Activated T-helper 2 cell treated with anti-CD3 and anti-CD28 coated beads, Interferon-gamma antibody, Interleukin-2, Interleukin-4, amounts not matched to agents 10 μg/mL and 5 μg/mL and 100 μg/mL, durations not matched to agents 14 hours and 24 hours and 36 hours (primary cell): Measurements from ENCODE around the gene C1orf159. TPM values are rescaled to one million over a fixed set of nuclear protein-coding genes. Genes with fewer than 3 reads are reported as not detected.

Experiments used
- DNase-seq: peaks from one replicate; pipeline ENCODE4 v3.0.0; 2021; ENCODE audit warnings: low spot score
- H3K27ac Mint-ChIP-seq: one replicate; pipeline ENCODE4 v1.8.0; 2021; ENCODE audit warnings: mixed read lengths
- H3K27me3 Mint-ChIP-seq: one replicate; pipeline ENCODE4 v1.8.0; 2021; ENCODE audit warnings: low read depth, mixed read lengths
- H3K36me3 Mint-ChIP-seq: one replicate; pipeline ENCODE4 v1.8.0; 2021; ENCODE audit warnings: low read depth, mixed read lengths
- H3K4me1 Mint-ChIP-seq: one replicate; pipeline ENCODE4 v1.8.0; 2021; ENCODE audit warnings: low read depth, mixed read lengths
- H3K4me3 Mint-ChIP-seq: one replicate; pipeline ENCODE4 v1.8.0; 2021; ENCODE audit warnings: low read depth, mild to moderate bottlenecking, moderate library complexity, mixed read lengths
- H3K9me3 Mint-ChIP-seq: one replicate; pipeline ENCODE4 v1.8.0; 2021; ENCODE audit warnings: mixed read lengths
- intact Hi-C: fragments of 100-400 bp; cut with micrococcal nuclease; formaldehyde crosslinking; loops from one replicate; pipeline ENCODE4 v1.15.1; 2023
- total RNA-seq: library from RNA; stranded (reverse); gene quantifications from 2 replicates; pipeline ENCODE4 v1.2.3, GENCODE V29; 2022

Gene C1orf159
- total RNA-seq, 1 donor from 2014 or later, result 22.1 TPM

DNA sequence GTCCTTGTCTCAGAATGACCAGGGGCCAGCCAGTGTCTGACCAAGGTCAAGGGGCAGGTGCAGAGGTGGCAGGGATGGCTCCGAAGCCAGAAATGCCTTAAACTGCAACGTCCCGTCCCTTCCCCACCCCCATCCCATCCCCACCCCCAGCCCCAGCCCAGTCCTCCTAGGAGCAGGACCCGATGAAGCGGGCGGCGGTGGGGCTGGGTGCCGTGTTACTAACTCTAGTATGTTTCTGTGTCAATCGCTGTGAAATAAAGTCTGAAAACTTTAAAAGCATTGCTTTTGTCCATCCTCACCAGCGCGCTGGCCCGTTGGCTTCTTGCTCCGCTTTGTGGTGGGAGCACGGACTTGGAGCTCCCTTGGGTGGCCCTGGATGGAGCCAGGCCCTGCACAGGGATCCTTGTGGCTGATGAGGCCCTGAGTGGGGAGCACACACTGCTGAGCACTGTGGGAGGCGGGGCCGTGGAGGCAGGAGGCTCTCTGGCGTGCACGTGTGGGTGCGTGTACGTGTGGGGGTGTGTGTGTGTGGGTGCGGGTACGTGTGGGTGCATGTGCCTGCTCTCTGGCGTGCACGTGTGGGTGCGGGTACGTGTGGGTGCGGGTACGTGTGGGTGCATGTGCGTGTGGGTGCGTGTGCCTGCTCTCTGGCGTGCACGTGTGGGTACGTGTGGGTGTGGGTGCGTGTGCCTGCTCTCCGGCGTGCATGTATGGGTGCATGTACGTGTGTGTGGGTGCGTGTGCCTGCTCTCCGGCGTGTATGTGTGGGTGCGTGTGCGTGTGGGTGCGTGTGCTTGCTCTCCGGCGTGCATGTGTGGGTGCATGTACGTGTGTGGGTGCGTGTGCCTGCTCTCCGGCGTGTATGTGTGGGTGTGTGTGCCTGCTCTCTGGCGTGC lies 59.8 kb downstream of the C1orf159 start:
- Mint-ChIP-seq H3K36me3 (peaks cover 3% of the 10 kb centered on the region), H3K4me3 (no peak overlapping the region), H3K9me3 (no peaks in the 10 kb centered on the region), H3K4me1 (peaks cover 9% of the 10 kb centered on the region), H3K27me3 (peaks cover 24% of the 10 kb centered on the region), H3K27ac (no peak overlapping the region)
- intact Hi-C loops, result no loop called here
- DNase-seq, result no peak

DNA sequence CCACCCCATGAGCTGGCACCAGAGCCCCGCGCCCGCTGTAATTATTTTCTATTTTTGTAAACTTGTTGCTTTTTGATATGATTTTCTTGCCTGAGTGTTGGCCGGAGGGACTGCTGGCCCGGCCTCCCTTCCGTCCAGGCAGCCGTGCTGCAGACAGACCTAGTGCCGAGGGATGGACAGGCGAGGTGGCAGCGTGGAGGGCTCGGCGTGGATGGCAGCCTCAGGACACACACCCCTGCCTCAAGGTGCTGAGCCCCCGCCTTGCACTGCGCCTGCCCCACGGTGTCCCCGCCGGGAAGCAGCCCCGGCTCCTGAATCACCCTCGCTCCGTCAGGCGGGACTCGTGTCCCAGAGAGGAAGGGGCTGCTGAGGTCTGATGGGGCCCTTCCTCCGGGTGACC lies 60.9 kb downstream of the C1orf159 start:
- Mint-ChIP-seq H3K4me3 (no peak overlapping the region), H3K27ac (no peak overlapping the region), H3K27me3 (peaks cover 17% of the 10 kb centered on the region), H3K36me3 (no peaks in the 10 kb centered on the region), H3K9me3 (no peaks in the 10 kb centered on the region), H3K4me1 (peaks cover 3% of the 10 kb centered on the region)
- no peak for DNase-seq
- intact Hi-C loops, result no loop called here

DNA sequence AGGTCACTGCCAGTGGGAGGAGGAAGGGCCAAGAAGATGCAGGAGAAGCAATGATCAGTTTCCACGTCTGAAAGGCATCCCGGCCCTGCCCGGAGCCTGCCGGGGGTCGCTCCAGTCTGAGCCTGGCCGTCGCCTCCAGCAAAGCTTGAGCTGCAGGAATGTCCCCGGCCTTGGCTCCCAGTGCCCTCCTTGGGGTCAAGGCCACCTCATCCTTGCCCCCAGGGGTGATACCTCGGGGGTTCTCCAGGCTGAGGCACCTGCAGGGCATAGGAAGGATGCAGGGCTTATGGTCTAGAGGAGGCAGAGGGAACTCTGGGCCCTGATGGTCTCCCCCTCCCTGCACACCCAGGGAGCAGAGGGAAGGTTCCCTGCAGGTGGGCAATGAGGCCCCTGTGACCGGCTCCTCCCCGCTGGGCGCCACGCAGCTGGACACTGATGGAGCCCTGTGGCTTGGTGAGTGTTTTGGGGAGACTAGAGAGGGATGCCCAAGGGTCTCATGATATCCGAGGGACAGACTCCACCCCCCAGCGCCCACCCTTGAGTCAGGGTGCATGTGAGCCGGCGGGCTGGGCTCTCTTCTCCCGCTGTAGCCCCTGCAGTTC lies 61.7 kb downstream of the C1orf159 start:
- no peak for DNase-seq
- H3K27ac Mint-ChIP-seq, result no peak overlapping the region
- intact Hi-C loops, result no loop called here
- H3K4me1 Mint-ChIP-seq, result peaks cover 3% of the 10 kb centered on the region
- peaks cover 17% of the 10 kb centered on the region for H3K27me3 Mint-ChIP-seq
- no peaks in the 10 kb centered on the region for H3K9me3 Mint-ChIP-seq
- no peak overlapping the region for H3K4me3 Mint-ChIP-seq
- H3K36me3 Mint-ChIP-seq, result no peaks in the 10 kb centered on the region

DNA sequence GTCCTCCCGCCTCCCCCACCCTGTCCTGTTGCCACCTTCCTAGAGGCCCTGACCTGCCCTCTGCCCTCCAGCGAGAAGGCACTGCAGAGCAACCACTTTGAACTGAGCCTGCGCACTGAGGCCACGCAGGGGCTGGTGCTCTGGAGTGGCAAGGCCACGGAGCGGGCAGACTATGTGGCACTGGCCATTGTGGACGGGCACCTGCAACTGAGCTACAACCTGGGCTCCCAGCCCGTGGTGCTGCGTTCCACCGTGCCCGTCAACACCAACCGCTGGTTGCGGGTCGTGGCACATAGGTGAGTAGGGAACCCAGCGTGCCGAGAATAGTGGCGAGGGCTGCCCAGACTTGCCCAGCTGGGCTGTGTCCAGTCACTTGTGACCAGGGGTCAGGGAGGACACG lies 62.2 kb downstream of the C1orf159 start:
- peaks cover 3% of the 10 kb centered on the region for H3K4me1 Mint-ChIP-seq
- peaks cover 15% of the 10 kb centered on the region for H3K27me3 Mint-ChIP-seq
- H3K27ac Mint-ChIP-seq, result no peak overlapping the region
- no peak overlapping the region for H3K4me3 Mint-ChIP-seq
- H3K36me3 Mint-ChIP-seq, result no peaks in the 10 kb centered on the region
- intact Hi-C loops, result no loop called here
- no peaks in the 10 kb centered on the region for H3K9me3 Mint-ChIP-seq
- no peak for DNase-seq

DNA sequence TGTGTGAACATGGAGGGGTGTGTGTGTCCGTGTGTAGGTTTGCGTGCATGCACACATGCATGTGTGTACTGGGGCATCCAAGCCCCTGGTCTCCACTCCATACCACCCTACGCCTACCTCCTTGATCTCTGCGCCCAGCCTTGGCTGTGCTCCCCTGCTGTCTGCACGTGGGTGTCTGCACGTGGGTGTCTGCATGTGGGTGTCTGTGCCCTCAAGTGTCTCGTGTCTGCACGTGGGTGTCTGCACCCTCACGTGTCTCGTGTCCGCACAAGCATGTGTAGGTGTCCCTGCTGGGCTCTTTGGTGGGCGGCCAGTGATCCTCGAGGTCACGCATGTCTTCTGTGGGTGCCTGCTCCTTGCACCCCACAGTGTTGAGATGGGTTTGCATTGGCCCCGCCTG lies 62.9 kb downstream of the C1orf159 start:
- intact Hi-C loops, result no loop called here
- H3K4me3 Mint-ChIP-seq, result no peak overlapping the region

DNA sequence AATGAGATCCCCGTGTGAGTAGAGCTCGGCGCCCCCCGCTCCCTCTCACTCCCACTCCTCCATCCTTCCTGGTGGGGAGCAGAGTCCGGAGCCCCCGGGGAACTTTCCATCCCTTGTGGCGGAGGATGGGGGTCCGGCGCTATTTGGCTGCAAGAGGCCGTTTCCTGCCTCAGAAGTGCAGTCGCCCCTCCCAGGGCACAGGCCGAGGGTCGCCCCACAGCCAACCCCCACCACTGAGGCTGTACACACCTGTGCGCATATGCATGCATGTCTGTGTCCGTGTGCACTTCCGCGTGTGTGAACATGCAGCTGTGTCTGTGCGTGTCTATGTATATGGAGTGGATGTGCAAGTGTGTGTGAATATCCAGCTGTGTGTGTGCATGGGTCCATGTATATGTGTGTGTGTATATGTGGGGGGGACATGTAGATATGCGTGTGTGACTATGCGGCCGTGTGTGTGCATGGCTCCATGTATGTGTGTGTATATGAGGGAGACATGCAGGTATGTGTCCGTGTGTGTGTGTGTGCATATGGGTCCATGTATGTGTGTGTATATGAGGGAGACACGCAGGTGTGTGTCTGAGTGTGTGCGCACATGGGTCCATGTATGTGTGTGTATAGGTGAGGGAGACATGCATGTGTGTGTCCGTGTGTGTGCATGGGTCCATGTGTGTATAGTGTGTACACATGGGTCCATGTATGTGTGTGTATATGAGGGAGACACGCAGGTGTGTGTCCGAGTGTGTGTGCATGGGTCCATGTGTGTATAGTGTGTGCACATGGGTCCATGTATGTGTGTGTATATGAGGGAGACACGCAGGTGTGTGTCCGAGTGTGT lies 63.7 kb downstream of the C1orf159 start:
- no peak for DNase-seq
- intact Hi-C loops, result no loop called here
- Mint-ChIP-seq H3K36me3 (no peaks in the 10 kb centered on the region), H3K9me3 (no peaks in the 10 kb centered on the region), H3K4me3 (no peak overlapping the region), H3K27me3 (peaks cover 4% of the 10 kb centered on the region), H3K4me1 (no peaks in the 10 kb centered on the region), H3K27ac (no peak overlapping the region)

More for the DNA sequence above, 62.9 kb downstream of the C1orf159 start:
- H3K27ac Mint-ChIP-seq, result no peak overlapping the region
- no peak for DNase-seq
- peaks cover 10% of the 10 kb centered on the region for H3K27me3 Mint-ChIP-seq
- H3K9me3 Mint-ChIP-seq, result no peaks in the 10 kb centered on the region
- no peaks in the 10 kb centered on the region for H3K36me3 Mint-ChIP-seq
- no peaks in the 10 kb centered on the region for H3K4me1 Mint-ChIP-seq

DNA sequence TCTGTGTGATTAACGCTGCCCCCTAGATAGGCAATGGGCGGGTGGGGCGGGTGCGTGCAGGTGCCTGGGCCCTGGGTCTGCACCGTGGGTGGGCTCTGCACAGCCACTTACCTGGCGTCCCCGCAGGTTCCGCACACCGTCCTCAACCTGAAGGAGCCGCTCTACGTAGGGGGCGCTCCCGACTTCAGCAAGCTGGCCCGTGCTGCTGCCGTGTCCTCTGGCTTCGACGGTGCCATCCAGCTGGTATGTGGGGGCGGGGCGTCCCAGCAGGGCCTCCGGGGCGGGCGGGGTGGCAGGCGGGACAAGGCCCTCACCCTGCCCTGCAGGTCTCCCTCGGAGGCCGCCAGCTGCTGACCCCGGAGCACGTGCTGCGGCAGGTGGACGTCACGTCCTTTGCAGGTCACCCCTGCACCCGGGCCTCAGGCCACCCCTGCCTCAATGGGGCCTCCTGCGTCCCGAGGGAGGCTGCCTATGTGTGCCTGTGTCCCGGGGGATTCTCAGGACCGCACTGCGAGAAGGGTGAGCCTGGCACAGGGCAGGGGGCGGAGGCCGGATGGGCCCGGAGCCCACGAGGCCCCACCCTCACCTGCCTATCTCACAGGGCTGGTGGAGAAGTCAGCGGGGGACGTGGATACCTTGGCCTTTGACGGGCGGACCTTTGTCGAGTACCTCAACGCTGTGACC lies 64.6 kb downstream of the C1orf159 start:
- H3K27ac Mint-ChIP-seq, result no peak overlapping the region
- no peaks in the 10 kb centered on the region for H3K9me3 Mint-ChIP-seq
- H3K4me3 Mint-ChIP-seq, result no peak overlapping the region
- intact Hi-C loops, result no loop called here
- no peaks in the 10 kb centered on the region for H3K36me3 Mint-ChIP-seq
- no peaks in the 10 kb centered on the region for H3K27me3 Mint-ChIP-seq
- no peaks in the 10 kb centered on the region for H3K4me1 Mint-ChIP-seq
- no peak for DNase-seq

DNA sequence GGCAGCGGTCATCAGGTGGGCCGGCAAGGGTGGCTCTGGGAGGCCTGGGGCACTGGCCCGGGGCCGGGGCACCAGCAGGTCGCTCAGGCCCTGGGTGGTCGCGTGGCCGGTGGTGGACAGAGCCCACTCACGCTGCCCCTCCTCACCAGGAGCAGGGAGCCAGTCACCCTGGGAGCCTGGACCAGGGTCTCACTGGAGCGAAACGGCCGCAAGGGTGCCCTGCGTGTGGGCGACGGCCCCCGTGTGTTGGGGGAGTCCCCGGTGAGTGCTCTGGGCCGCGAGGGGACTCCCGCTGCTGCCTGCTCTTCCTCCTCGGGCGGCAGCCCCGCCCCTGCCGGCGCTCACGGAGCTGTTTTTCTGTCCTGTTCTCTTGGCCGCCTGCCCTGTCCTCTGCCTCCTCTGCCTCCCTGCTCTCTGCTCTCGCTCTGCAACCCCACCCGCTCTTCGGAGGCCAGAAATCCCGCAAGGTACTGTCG lies 65.3 kb downstream of the C1orf159 start:
- H3K36me3 Mint-ChIP-seq, result no peaks in the 10 kb centered on the region
- no peak overlapping the region for H3K27ac Mint-ChIP-seq
- no peaks in the 10 kb centered on the region for H3K4me1 Mint-ChIP-seq
- H3K9me3 Mint-ChIP-seq, result no peaks in the 10 kb centered on the region
- no peak for DNase-seq
- no peak overlapping the region for H3K4me3 Mint-ChIP-seq
- intact Hi-C loops, result no loop called here
- no peaks in the 10 kb centered on the region for H3K27me3 Mint-ChIP-seq

DNA sequence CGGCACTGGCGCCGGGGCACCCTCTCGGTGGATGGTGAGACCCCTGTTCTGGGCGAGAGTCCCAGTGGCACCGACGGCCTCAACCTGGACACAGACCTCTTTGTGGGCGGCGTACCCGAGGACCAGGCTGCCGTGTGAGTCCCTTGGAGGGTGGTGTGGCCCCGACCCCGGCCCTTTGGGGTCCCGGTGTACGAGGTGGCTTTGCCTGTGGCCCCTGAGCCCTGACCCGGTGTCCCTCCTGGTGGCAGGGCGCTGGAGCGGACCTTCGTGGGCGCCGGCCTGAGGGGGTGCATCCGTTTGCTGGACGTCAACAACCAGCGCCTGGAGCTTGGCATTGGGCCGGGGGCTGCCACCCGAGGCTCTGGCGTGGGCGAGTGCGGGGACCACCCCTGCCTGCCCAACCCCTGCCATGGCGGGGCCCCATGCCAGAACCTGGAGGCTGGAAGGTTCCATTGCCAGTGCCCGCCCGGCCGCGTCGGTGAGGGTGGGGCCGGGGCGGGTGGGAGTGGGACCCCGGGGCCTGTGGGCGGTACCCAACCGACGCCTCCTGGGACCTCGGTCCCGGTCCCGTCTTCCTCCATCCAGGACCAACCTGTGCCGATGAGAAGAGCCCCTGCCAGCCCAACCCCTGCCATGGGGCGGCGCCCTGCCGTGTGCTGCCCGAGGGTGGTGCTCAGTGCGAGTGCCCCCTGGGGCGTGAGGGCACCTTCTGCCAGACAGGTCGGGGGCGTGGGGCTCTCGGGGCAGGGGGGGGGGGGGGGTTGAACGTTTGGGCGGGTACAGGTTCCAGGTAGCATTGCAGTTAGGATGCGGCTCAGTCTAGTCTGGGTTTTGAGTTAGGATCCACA lies 66.3 kb downstream of the C1orf159 start:
- H3K4me3 Mint-ChIP-seq, result no peak overlapping the region
- H3K27ac Mint-ChIP-seq, result no peak overlapping the region
- no peak for DNase-seq
- H3K27me3 Mint-ChIP-seq, result no peaks in the 10 kb centered on the region
- H3K4me1 Mint-ChIP-seq, result no peaks in the 10 kb centered on the region
- intact Hi-C loops, result no loop called here
- no peaks in the 10 kb centered on the region for H3K36me3 Mint-ChIP-seq
- H3K9me3 Mint-ChIP-seq, result no peaks in the 10 kb centered on the region

DNA sequence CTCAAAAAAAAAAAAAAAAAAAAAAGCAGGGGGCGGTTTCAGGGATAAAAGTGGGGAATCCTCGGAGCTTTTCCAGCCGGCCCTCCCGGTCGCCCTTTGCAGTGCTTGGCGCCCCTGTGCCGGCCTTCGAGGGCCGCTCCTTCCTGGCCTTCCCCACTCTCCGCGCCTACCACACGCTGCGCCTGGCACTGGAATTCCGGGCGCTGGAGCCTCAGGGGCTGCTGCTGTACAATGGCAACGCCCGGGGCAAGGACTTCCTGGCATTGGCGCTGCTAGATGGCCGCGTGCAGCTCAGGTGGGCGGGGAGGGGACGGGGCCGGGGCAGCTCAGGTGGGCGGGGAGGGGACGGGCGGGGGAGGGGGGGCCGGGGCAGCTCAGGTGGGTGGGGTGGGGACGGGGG lies 67.1 kb downstream of the C1orf159 start:
- intact Hi-C loops, result no loop called here
- H3K27ac Mint-ChIP-seq, result no peak overlapping the region
- H3K27me3 Mint-ChIP-seq, result no peaks in the 10 kb centered on the region
- no peak overlapping the region for H3K4me3 Mint-ChIP-seq
- no peaks in the 10 kb centered on the region for H3K36me3 Mint-ChIP-seq
- no peaks in the 10 kb centered on the region for H3K4me1 Mint-ChIP-seq
- no peaks in the 10 kb centered on the region for H3K9me3 Mint-ChIP-seq
- DNase-seq, result no peak

DNA sequence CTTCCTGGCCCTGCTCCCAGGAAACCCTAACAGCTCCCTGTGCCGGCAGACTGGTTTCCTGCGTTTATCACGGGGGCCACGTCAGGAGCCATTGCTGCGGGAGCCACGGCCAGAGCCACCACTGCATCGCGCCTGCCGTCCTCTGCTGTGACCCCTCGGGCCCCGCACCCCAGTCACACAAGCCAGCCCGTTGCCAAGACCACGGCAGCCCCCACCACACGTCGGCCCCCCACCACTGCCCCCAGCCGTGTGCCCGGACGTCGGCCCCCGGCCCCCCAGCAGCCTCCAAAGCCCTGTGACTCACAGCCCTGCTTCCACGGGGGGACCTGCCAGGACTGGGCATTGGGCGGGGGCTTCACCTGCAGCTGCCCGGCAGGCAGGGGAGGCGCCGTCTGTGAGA lies 67.9 kb downstream of the C1orf159 start:
- H3K27me3 Mint-ChIP-seq, result no peaks in the 10 kb centered on the region
- H3K36me3 Mint-ChIP-seq, result no peaks in the 10 kb centered on the region
- DNase-seq, result no peak
- H3K4me1 Mint-ChIP-seq, result no peaks in the 10 kb centered on the region
- no peak overlapping the region for H3K27ac Mint-ChIP-seq
- H3K9me3 Mint-ChIP-seq, result no peaks in the 10 kb centered on the region
- intact Hi-C loops, result no loop called here
- H3K4me3 Mint-ChIP-seq, result no peak overlapping the region

DNA sequence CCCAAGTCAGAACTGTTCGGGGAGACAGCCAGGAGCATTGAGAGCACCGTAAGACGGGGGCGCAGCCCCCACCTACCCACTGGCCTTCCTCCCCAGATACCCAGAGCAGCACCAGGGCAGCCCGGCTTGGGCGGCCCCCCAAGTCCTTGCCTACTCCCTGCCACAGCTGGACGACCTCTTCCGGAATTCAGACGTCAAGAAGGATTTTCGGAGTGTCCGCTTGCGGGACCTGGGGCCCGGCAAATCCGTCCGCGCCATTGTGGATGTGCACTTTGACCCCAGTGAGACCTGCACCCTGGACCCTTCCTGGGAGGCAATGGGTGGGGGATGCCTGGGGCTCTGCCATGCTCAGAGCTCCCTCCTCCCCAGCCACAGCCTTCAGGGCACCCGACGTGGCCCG lies 68.5 kb downstream of the C1orf159 start:
- H3K4me3 Mint-ChIP-seq, result no peak overlapping the region
- intact Hi-C loops, result no loop called here

More for the DNA sequence above, 68.5 kb downstream of the C1orf159 start:
- Mint-ChIP-seq H3K27me3 (no peaks in the 10 kb centered on the region), H3K27ac (no peak overlapping the region), H3K36me3 (no peaks in the 10 kb centered on the region), H3K9me3 (no peaks in the 10 kb centered on the region), H3K4me1 (no peaks in the 10 kb centered on the region)
- no peak for DNase-seq
